ENCODE measurements around the gene WDFY3.

WDFY3 gene

DNA sequence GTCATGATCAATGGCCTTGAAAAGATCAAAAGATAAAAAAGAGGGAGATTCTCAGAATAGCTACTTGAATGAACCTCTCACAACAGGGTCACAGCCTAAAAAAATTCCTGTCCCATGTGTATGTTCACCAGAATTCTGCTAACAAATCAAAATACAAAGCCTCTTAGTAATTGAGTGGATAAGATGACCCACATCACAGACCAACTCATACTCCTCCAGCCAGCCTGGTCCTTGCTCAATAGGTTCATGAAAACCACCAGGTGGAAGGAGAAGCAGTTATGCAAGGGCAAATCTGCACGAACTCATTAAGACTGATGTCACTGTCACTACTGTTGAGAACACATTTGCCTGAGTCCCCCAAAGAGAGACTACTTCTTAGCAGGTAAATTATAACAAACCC lies 21.5 kb downstream of the WDFY3 start:
- DNase-seq: no peak

- DNase-seq: no peak
These were observed 25.5 kb downstream of the WDFY3 start for GRCh38 chr4:84940960-84941359.

DNA sequence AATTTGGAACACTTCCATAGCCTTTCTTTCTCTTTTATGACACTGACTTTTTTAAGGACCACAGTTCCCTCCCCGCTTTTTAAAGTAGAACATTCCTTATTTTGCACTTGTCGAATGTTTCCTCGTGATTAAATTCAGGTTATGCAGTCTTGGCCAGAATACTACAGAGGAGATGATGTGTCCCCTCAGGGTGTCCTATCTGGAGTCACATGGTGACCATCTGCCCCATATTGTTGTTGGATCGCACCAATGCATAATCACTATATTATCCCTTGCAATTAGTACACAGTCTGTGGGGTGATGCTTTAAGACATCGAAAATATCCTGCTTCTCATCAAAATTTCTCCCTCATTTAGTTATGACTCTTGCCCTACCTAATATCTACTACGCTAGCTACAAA lies 27.4 kb downstream of the WDFY3 start:
- DNase-seq: no peak

- DNase-seq: no peak
These were observed 28.2 kb downstream of the WDFY3 start for GRCh38 chr4:84938316-84938715.

DNA sequence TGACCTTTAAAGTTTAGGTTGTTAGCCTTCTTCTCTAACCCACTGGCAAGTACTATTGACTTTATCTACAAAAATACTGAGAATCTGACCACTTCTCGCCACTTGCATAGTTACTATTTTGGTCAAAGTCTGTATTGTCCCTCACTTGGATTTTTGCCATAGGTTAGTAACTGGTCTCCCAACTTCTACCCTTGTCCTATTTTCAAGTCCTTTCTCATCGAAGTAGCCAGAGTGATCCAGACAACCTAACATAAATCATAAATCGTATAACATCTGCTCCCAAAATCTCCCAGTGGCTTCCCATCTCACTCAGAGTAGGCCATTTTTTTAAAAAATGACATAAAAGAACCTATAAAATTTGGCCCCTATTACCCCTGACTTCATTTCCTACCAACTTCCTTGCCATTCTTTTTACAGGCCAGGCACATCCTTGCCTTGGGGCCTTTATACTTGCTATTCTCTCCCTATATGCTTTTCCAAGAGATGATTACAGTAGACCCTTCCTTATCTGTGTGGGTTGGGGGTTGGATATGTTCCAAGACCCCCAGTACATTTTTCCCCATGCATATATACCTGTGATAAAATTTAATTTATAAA lies 29.0 kb downstream of the WDFY3 start:
- no peak for DNase-seq

GRCh38 chr4:84936123-84936522 lies 30.4 kb downstream of the WDFY3 start:
- DNase-seq: no peak

GRCh38 chr4:84932462-84932861 lies 34.0 kb downstream of the WDFY3 start:
- no peak for DNase-seq

DNA sequence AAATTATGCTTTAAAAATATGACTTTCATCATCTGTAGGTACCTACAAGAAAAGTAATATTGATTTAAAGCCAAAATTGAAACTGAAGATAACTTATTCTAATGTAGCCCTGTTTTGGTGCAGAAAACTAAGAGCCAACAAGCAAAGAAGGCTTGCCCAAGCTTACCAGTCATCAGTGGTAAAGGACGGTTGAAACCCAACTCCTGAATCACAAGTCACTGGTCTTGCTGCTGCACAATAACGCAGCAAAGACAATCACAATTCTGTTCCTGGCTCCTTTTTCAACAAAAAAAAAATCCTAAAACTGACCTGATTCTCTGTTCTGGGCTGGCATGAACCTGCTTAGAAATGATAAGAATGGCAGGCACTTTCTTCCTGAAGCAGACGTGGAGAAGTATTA lies 34.5 kb downstream of the WDFY3 start:
- DNase-seq: no peak

DNA sequence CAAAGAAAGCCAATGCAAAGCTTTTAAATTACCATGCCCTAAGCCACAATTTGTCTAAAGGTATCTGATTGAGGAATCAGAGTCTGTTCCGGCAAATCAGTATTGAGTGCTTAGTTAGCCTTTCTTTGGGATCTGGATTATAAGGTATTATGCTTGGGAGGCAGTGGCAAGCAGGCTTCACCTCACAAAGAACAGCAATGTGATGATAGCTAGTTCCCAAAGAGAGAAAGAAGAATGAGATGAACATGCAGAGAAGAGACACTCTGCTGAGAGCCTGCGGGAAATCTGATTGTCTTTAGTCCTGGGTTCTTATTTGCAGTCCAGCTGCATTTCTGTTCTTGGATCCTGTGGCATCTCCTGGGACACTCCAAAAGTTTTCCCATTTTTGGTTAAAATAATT lies 35.2 kb downstream of the WDFY3 start:
- no peak for DNase-seq

- no peak for DNase-seq
These were observed 38.4 kb downstream of the WDFY3 start for GRCh38 chr4:84928089-84928488.

GRCh38 chr4:84927428-84927827 lies 39.1 kb downstream of the WDFY3 start:
- DNase-seq: no peak

- no peak for DNase-seq
These were observed 40.9 kb downstream of the WDFY3 start for GRCh38 chr4:84925558-84925957.

DNA sequence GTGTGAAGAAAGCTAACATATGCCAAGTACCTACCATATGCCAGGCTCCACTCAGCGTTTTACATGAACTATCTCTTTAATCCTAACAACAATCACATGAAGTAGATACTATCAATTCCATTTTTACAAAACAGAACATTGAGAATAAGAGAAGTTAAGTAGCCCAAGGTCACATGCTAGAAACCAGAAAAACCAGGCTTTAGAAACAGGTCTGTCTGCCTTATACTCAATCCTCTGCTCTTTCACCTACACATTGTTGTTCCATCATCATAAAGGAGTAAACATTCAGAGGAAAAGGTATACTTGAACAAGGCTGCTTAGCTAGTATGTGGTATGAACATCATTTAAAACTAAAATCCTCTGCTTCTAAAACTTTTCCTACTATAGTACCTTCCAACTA lies 42.1 kb downstream of the WDFY3 start:
- DNase-seq: no peak

GRCh38 chr4:84920617-84921016 lies 45.9 kb downstream of the WDFY3 start:
- no peak for DNase-seq

DNA sequence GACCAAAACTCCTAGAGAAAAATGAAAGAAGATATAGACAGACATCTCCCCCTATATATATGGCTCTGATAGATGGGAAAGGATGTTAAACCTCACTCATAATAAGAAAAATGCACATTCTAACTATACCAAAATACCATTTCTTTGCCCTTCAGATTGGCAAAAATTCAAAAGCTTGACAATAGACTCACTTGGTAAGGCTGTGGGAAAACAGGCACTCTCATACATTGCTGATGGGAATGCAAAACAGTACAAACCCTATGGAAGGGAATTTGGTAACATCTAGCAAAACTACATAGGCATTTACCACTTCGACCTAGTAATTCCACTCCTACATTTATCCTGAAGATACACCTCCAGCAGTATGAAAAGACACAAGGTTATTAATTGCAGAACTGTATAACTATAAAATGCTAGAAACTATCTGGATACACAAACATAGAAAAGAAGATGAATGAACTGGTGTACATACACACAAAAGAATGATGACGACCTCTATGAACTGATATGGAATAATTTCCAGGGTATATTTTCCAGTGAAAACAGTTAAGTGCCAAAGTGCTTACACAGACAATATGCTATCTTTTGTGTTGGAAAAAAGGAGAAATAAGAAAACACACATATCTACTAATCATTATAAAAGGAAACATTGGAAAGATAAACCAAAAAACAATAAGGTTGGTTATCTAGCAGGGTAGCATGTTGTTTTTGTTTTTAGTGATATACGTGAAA lies 48.5 kb downstream of the WDFY3 start:
- no peak for DNase-seq

DNA sequence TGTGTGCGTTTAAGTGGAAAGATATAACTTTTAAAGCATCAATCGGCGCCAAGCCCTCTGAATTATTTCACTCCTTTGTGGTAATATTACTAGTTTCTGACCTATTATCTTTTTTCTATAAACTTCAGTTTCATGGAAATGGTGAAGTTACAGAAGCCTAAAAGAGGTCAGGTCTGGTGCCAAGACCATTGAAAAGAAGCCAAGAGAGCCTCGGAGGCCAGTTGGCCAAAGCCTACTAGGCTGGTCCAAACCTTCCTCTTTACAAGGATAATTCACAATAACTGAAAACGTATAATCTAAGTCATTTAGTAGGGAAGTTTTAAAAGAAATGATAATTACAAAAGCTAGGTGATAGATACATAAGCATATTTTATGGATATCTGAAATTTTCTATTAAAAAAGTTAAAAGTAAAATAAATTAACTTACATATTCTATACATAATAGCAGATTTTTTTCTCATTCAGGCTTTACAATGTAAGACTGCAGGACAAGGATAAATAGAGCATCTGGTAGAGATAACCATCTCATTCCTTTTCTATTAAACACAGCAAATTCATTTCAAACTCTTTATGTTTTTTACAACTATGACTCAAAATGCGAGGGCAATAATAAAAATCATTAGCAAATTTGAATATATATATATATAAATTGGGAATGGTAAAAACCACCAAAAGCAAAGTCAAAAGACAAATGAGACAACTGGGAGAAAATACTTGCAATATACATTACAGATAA lies 49.2 kb downstream of the WDFY3 start:
- no peak for DNase-seq

DNA sequence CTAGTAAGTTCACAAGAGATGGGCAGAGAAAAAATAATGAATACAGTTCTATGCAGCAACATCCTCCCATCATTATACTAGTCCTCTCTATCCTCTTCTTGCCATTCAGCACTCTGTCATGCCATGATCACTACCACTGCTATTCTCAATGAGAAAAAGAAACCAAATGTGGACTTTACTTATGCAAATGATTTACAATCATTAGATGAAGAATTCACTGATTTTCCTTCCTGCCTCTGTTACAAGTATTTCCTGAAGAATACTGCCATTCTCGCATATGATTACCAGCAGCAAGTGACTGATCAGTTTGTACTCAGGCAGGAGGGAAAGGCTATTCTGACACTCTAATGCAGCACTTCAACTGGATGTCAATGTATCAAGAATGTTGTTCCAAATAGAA lies 50.3 kb downstream of the WDFY3 start:
- no peak for DNase-seq

DNA sequence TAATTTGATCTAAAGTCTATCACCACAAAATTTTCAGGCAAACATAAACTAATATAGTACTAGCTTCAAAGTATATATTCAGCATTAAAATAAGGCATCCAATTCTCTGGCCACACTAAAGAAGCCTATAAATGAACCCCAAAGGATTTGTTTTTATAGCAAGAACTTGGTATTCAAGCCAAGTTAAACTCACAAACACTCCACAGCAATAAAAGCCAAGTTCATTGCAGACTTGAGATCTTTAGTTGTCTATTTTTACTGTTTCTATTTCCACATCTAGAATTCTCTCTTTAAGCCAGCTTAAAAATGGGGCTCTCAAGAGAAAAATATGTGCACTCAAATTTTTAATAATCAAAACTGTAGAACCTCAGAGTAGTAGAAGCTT lies 51.1 kb downstream of the WDFY3 start:
- no peak for DNase-seq

DNA sequence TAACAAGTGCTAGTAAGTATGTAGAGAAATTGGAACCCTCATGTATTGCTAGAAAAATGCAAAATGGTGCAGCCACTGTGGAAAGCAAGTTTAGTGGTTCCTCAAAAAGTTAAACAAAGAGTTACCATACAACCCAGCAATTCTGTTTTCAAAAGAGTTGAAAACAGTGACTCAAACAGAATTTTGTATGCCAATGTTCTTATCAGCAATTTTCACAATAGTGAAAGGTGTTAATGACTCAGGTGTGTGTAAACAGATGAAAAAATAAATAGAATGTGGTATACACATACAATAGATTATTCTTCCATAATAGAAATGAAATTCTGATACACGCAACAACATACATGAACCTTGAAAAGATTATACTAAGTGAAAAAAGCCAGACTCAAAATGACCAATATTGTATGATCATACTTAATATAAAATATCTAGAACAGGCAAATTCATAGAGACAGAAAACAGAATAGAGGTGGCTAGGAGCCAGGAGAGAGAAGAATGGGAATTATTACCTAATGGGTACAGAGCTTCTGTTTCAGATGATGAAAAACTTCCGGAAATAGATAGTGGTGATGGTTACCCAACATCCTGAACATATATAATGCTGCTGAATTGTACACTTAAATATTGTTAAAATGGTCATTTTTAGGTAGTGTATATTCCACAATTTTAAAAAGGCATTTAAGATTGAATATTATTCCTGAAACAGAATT lies 51.6 kb downstream of the WDFY3 start:
- no peak for DNase-seq

GRCh38 chr4:84913176-84913575 lies 53.3 kb downstream of the WDFY3 start:
- no peak for DNase-seq

- DNase-seq: no peak
These were observed 53.7 kb downstream of the WDFY3 start for GRCh38 chr4:84912741-84913140.

GRCh38 chr4:84908876-84909275 lies 57.6 kb downstream of the WDFY3 start:
- no peak for DNase-seq

GRCh38 chr4:84907145-84907544 lies 59.3 kb downstream of the WDFY3 start:
- DNase-seq: no peak

- DNase-seq: no peak
These were observed 60.8 kb downstream of the WDFY3 start for GRCh38 chr4:84905646-84906045.
